ENCODE data around the gene F2RL2. TPM values are rescaled to one million over a fixed set of nuclear protein-coding genes. Genes with fewer than 3 reads are reported as not detected.

F2RL2 gene
- total RNA-seq, 5 donors from 2014 or later (not counting 1 experiment from before 2014, with no cell fraction given) = 0.09 TPM; not detected in 4

DNA sequence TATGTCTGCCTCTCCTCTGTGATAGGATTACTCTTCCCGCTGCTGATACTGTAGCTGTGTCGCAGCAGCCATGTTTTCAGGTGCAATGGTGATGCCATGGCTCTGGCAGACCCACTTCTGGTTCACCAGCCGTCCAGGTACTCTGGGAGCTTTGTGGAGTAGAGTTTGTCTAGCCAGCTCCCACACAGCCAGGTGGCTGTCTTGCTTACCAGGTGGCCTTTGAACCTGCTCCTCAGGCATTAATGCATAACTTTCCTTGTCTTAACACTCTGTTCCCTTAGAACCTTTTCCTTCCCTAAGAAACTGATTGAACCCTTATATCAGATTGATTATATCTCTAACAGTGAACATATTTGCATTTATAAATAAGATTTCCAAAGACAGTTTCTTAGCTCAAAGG lies 42.2 kb downstream of the F2RL2 start:
- WGBS (ENCODE audit: insufficient coverage) = no CpG with 5 or more reads among the region's 3 CpGs
- Mint-ChIP-seq H3K27me3 (no peaks in the 10 kb centered on the region), H3K4me1 (peaks cover 0 to 40% (median 29%) of the 10 kb centered on the region in 3 donors), H3K4me3 (no peak overlapping the region), H3K36me3 (peaks cover 20% of the 10 kb centered on the region), H3K27ac (peak overlapping the region in 1 of 2 donors; percentile 68), H3K9me3 (no peaks in the 10 kb centered on the region)
- CTCF ChIA-PET = interaction anchor here (0.6 to 3.9 kb wide), 5 partner anchors 22 to 189 kb away, joined by 3 to 17 read pairs (median 8); partner anchors contain the start of gene IQGAP2 (in 1 of the 2)
- Histone ChIP-seq H3K27me3 (replicated peaks in 1 of 2; ENCODE audit: control insufficient read depth in 2 of 2, extremely low read depth in 1 of 2, insufficient read depth in 2 of 2, low read length in 1 of 2) (no peaks in the 10 kb centered on the region), H3K36me3 (ENCODE audit: control insufficient read depth in 2 of 2, extremely low read depth in 1 of 2, insufficient read depth in 1 of 2, low read length in 1 of 2) (peaks cover 0 to 17% of the 10 kb centered on the region in 2 donors), H3K4me3 (ENCODE audit: control insufficient read depth in 1 of 2, extremely low read depth in 1 of 2, low read length in 1 of 2) (no peak overlapping the region), H3K4me1 (ENCODE audit: control insufficient read depth in 1 of 2, extremely low read depth in 1 of 2, insufficient read depth in 2 of 2, low read length in 2 of 2) (peaks cover 0 to 2% of the 10 kb centered on the region in 2 experiments), H3K9me3 (no peaks in the 10 kb centered on the region), H3K27ac (ENCODE audit: low read length) (no peak overlapping the region)
- ATAC-seq (replicated peaks in 1 of 4) (no peak), DNase-seq (no peak)
- POLR2A ChIA-PET = interaction anchor here in 1 of 2 donors (0.6 kb wide), 1 partner anchor 175 kb away, joined by 3 read pairs; no protein-coding TSS in a partner anchor

- ATAC-seq (replicated peaks in 1 of 4) (no peak), DNase-seq (no peak)
- Mint-ChIP-seq H3K27me3 (no peaks in the 10 kb centered on the region), H3K36me3 (peaks cover 19% of the 10 kb centered on the region), H3K9me3 (no peaks in the 10 kb centered on the region), H3K4me1 (peaks cover 0 to 40% (median 29%) of the 10 kb centered on the region in 3 donors), H3K4me3 (no peak overlapping the region), H3K27ac (no peak overlapping the region)
- H3K27ac ChIP-seq (ENCODE audit: low read length) = no peak overlapping the region
- H3K4me3 ChIP-seq (ENCODE audit: control insufficient read depth in 1 of 2, extremely low read depth in 1 of 2, low read length in 1 of 2) = no peak overlapping the region
- WGBS (ENCODE audit: insufficient coverage) = 100% methylated on average over 1 of the region's 7 CpGs
- H3K4me1 ChIP-seq (ENCODE audit: control insufficient read depth in 1 of 2, extremely low read depth in 1 of 2, insufficient read depth in 2 of 2, low read length in 2 of 2) = peaks cover 0 to 2% of the 10 kb centered on the region in 2 experiments
- peaks cover 0 to 17% of the 10 kb centered on the region in 2 donors for H3K36me3 ChIP-seq (ENCODE audit: control insufficient read depth in 2 of 2, extremely low read depth in 1 of 2, insufficient read depth in 1 of 2, low read length in 1 of 2)
- no peaks in the 10 kb centered on the region for H3K27me3 ChIP-seq (replicated peaks in 1 of 2; ENCODE audit: control insufficient read depth in 2 of 2, extremely low read depth in 1 of 2, insufficient read depth in 2 of 2, low read length in 1 of 2)
- ChIA-PET POLR2A (no interaction called here), CTCF (no interaction called here)
- H3K9me3 ChIP-seq = no peaks in the 10 kb centered on the region
Measured at GRCh38 chr5:76579166-76579937, 43.9 kb downstream of the F2RL2 start.

- no peak overlapping the region for H3K27ac Mint-ChIP-seq
- POLR2A ChIA-PET = interaction anchor here (0.5 to 0.6 kb wide), 3 partner anchors 57 to 228 kb away, joined by 3 to 11 read pairs (median 3); no protein-coding TSS in a partner anchor
- H3K36me3 Mint-ChIP-seq = peaks cover 17% of the 10 kb centered on the region
Measured at GRCh38 chr5:76576996-76577395, 46.2 kb downstream of the F2RL2 start.

DNA sequence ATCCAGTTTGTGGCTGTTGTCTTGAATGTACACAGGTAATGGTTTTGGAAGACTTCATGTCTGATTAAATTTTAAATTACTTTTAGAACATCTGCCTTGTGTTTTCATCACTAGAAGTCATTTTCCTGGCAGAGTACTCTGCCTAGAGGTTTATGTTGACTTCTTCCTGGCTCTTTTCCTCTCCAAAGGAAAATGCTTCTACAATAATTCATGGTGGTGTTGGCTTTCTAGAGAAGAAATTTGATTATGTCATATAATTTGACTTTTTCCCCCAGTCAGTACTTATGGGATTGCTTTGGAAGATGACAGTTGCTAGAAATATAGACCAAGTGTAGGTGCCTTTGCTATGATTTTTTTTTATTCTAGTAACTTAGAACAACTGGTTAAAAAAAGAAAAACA lies 46.8 kb downstream of the F2RL2 start:
- Mint-ChIP-seq H3K4me1 (peaks cover 0 to 27% (median 18%) of the 10 kb centered on the region in 3 donors), H3K9me3 (no peaks in the 10 kb centered on the region), H3K27me3 (no peaks in the 10 kb centered on the region), H3K27ac (peak overlapping the region in 1 of 2 donors; percentile 23), H3K4me3 (no peak overlapping the region), H3K36me3 (peaks cover 21% of the 10 kb centered on the region)
- Histone ChIP-seq H3K4me1 (ENCODE audit: control insufficient read depth in 1 of 2, extremely low read depth in 1 of 2, insufficient read depth in 2 of 2, low read length in 2 of 2) (no peaks in the 10 kb centered on the region), H3K27me3 (replicated peaks in 1 of 2; ENCODE audit: control insufficient read depth in 2 of 2, extremely low read depth in 1 of 2, insufficient read depth in 2 of 2, low read length in 1 of 2) (no peaks in the 10 kb centered on the region), H3K27ac (ENCODE audit: low read length) (no peak overlapping the region), H3K36me3 (ENCODE audit: control insufficient read depth in 2 of 2, extremely low read depth in 1 of 2, insufficient read depth in 1 of 2, low read length in 1 of 2) (peaks cover 0 to 19% of the 10 kb centered on the region in 2 donors), H3K4me3 (ENCODE audit: control insufficient read depth in 1 of 2, extremely low read depth in 1 of 2, low read length in 1 of 2) (no peak overlapping the region), H3K9me3 (no peaks in the 10 kb centered on the region)
- CTCF ChIA-PET = interaction anchor here in 1 of 2 donors (0.9 kb wide), 2 partner anchors 29 to 301 kb away, joined by 3 read pairs; no protein-coding TSS in a partner anchor
- no peak for DNase-seq
- POLR2A ChIA-PET = interaction anchor here in 1 of 2 donors (0.6 kb wide), 1 partner anchor 164 kb away, joined by 3 read pairs; no protein-coding TSS in a partner anchor
- ATAC-seq (replicated peaks in 1 of 4) = no peak

More at GRCh38 chr5:76576996-76577395, 46.2 kb downstream of the F2RL2 start:
- peaks cover 0 to 15% of the 10 kb centered on the region in 2 donors for H3K36me3 ChIP-seq (ENCODE audit: control insufficient read depth in 2 of 2, extremely low read depth in 1 of 2, insufficient read depth in 1 of 2, low read length in 1 of 2)
- DNase-seq (no peak), ATAC-seq (replicated peaks in 1 of 4) (no peak)
- Mint-ChIP-seq H3K27me3 (no peaks in the 10 kb centered on the region), H3K9me3 (no peaks in the 10 kb centered on the region), H3K4me1 (peaks cover 0 to 30% (median 19%) of the 10 kb centered on the region in 3 donors), H3K4me3 (no peak overlapping the region)
- peaks cover 0 to 1% of the 10 kb centered on the region in 2 experiments for H3K4me1 ChIP-seq (ENCODE audit: control insufficient read depth in 1 of 2, extremely low read depth in 1 of 2, insufficient read depth in 2 of 2, low read length in 2 of 2)
- H3K27ac ChIP-seq (ENCODE audit: low read length) = no peak overlapping the region
- H3K9me3 ChIP-seq = no peaks in the 10 kb centered on the region
- H3K27me3 ChIP-seq (replicated peaks in 1 of 2; ENCODE audit: control insufficient read depth in 2 of 2, extremely low read depth in 1 of 2, insufficient read depth in 2 of 2, low read length in 1 of 2) = no peaks in the 10 kb centered on the region
- CTCF ChIA-PET = interaction anchor here (0.5 to 0.9 kb wide), 5 partner anchors 30 to 1833 kb away, joined by 3 to 7 read pairs (median 3); no protein-coding TSS in a partner anchor
- H3K4me3 ChIP-seq (ENCODE audit: control insufficient read depth in 1 of 2, extremely low read depth in 1 of 2, low read length in 1 of 2) = no peak overlapping the region
- WGBS (ENCODE audit: insufficient coverage) = 89% methylated on average over 3 of the region's 4 CpGs

GRCh38 chr5:76571559-76571958 lies 51.6 kb downstream of the F2RL2 start:
- H3K27me3 ChIP-seq (replicated peaks in 1 of 2; ENCODE audit: control insufficient read depth in 2 of 2, extremely low read depth in 1 of 2, insufficient read depth in 2 of 2, low read length in 1 of 2) = no peaks in the 10 kb centered on the region

GRCh38 chr5:76570153-76570552 lies 53.0 kb downstream of the F2RL2 start:
- Histone ChIP-seq H3K4me3 (ENCODE audit: control insufficient read depth in 1 of 2, extremely low read depth in 1 of 2, low read length in 1 of 2) (no peak overlapping the region), H3K27ac (ENCODE audit: low read length) (no peak overlapping the region), H3K27me3 (replicated peaks in 1 of 2; ENCODE audit: control insufficient read depth in 2 of 2, extremely low read depth in 1 of 2, insufficient read depth in 2 of 2, low read length in 1 of 2) (no peaks in the 10 kb centered on the region), H3K36me3 (ENCODE audit: control insufficient read depth in 2 of 2, extremely low read depth in 1 of 2, insufficient read depth in 1 of 2, low read length in 1 of 2) (peaks cover 0 to 23% of the 10 kb centered on the region in 2 donors), H3K4me1 (ENCODE audit: control insufficient read depth in 1 of 2, extremely low read depth in 1 of 2, insufficient read depth in 2 of 2, low read length in 2 of 2) (no peaks in the 10 kb centered on the region), H3K9me3 (no peaks in the 10 kb centered on the region)
- no peaks in the 10 kb centered on the region for H3K27me3 Mint-ChIP-seq
- 100% methylated on average over 1 of the region's 4 CpGs for WGBS (ENCODE audit: insufficient coverage)
- ATAC-seq (replicated peaks in 1 of 4) (no peak), DNase-seq (no peak)
- H3K4me1 Mint-ChIP-seq = peaks cover 21 to 33% (median 27%) of the 10 kb centered on the region in 3 donors
- ChIA-PET POLR2A (interaction anchor here (0.7 to 0.8 kb wide), 2 partner anchors 37 to 235 kb away, joined by 3 to 4 read pairs; no protein-coding TSS in a partner anchor), CTCF (interaction anchor here in 1 of 2 donors (1.4 kb wide), 1 partner anchor 23 kb away, joined by 3 read pairs; no protein-coding TSS in a partner anchor)
- no peak overlapping the region for H3K27ac Mint-ChIP-seq
- no peaks in the 10 kb centered on the region for H3K9me3 Mint-ChIP-seq
- no peak overlapping the region for H3K4me3 Mint-ChIP-seq
- H3K36me3 Mint-ChIP-seq = peaks cover 34% of the 10 kb centered on the region

More at GRCh38 chr5:76571559-76571958, 51.6 kb downstream of the F2RL2 start:
- H3K36me3 Mint-ChIP-seq = peaks cover 26% of the 10 kb centered on the region
- no peaks in the 10 kb centered on the region for H3K9me3 ChIP-seq
- H3K4me1 ChIP-seq (ENCODE audit: control insufficient read depth in 1 of 2, extremely low read depth in 1 of 2, insufficient read depth in 2 of 2, low read length in 2 of 2) = no peaks in the 10 kb centered on the region
- H3K9me3 Mint-ChIP-seq = no peaks in the 10 kb centered on the region
- ChIA-PET CTCF (interaction anchor here (0.5 to 1.7 kb wide), 5 partner anchors 24 to 396 kb away, joined by 3 to 7 read pairs (median 4); no protein-coding TSS in a partner anchor), POLR2A (no interaction called here)
- DNase-seq (no peak), ATAC-seq (replicated peaks in 1 of 4) (no peak)
- peak overlapping the region in 1 of 2 donors; percentile 4 for H3K27ac Mint-ChIP-seq
- no peak overlapping the region for H3K4me3 ChIP-seq (ENCODE audit: control insufficient read depth in 1 of 2, extremely low read depth in 1 of 2, low read length in 1 of 2)
- H3K27me3 Mint-ChIP-seq = no peaks in the 10 kb centered on the region
- peaks cover 10 to 30% (median 20%) of the 10 kb centered on the region in 3 donors for H3K4me1 Mint-ChIP-seq
- H3K27ac ChIP-seq (ENCODE audit: low read length) = no peak overlapping the region
- H3K36me3 ChIP-seq (ENCODE audit: control insufficient read depth in 2 of 2, extremely low read depth in 1 of 2, insufficient read depth in 1 of 2, low read length in 1 of 2) = peaks cover 0 to 21% of the 10 kb centered on the region in 2 donors
- H3K4me3 Mint-ChIP-seq = no peak overlapping the region

All from T-cell (primary cell).